ENCODE data around the gene GSTA2.

The GSTA2 gene

GRCh38 chr6:52746213-52746612, 17.1 kb downstream of the GSTA2 start:
- no peak for DNase-seq (ENCODE audit: low read depth, low spot score)
- no peak overlapping the region for H3K4me3 ChIP-seq (ENCODE audit: low read depth, low read length)
- in situ Hi-C loops (cut with HindIII; ENCODE audit: low sequenced_read_pairs), result no loop called here
- TF ChIP-seq, protein P1, sequence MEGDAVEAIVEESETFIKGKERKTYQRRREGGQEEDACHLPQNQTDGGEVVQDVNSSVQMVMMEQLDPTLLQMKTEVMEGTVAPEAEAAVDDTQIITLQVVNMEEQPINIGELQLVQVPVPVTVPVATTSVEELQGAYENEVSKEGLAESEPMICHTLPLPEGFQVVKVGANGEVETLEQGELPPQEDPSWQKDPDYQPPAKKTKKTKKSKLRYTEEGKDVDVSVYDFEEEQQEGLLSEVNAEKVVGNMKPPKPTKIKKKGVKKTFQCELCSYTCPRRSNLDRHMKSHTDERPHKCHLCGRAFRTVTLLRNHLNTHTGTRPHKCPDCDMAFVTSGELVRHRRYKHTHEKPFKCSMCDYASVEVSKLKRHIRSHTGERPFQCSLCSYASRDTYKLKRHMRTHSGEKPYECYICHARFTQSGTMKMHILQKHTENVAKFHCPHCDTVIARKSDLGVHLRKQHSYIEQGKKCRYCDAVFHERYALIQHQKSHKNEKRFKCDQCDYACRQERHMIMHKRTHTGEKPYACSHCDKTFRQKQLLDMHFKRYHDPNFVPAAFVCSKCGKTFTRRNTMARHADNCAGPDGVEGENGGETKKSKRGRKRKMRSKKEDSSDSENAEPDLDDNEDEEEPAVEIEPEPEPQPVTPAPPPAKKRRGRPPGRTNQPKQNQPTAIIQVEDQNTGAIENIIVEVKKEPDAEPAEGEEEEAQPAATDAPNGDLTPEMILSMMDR (IDR thresholded peaks at IDR 0.05; ENCODE audit: low read depth, low read length), result no peak

- in situ Hi-C loops (cut with HindIII; ENCODE audit: low sequenced_read_pairs), result no loop called here
- TF ChIP-seq, protein P1 (IDR thresholded peaks at IDR 0.05; ENCODE audit: low read depth, low read length), result no peak
- DNase-seq (ENCODE audit: low read depth, low spot score), result no peak
- no peak overlapping the region for H3K4me3 ChIP-seq (ENCODE audit: low read depth, low read length)
Observed at GRCh38 chr6:52745764-52746201, 17.5 kb downstream of the GSTA2 start.

DNA sequence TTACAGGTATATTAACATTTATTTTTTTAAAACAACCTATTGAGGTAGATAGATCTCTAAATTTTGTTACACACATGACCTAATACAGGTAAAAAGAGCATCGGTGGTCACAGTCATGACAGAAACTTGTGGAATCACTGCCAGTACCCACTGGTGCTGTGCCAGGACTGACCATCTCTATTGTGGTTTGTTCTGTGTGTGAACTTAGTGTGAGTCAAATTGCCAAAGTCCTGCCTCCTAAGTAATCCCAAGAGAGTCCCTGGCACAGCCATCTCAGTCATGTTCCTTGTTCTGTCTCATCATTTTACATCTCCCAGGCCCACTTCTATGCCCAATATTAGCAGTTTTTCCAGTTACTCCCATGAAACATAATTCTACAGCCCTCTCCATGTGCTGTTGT, 21.4 kb downstream of the GSTA2 start:
- H3K4me3 ChIP-seq (ENCODE audit: low read depth, low read length), result no peak overlapping the region
- no peak for DNase-seq (ENCODE audit: low read depth, low spot score)
- TF ChIP-seq, protein P1 (IDR thresholded peaks at IDR 0.05; ENCODE audit: low read depth, low read length), result no peak
- in situ Hi-C loops (cut with HindIII; ENCODE audit: low sequenced_read_pairs), result no loop called here

DNA sequence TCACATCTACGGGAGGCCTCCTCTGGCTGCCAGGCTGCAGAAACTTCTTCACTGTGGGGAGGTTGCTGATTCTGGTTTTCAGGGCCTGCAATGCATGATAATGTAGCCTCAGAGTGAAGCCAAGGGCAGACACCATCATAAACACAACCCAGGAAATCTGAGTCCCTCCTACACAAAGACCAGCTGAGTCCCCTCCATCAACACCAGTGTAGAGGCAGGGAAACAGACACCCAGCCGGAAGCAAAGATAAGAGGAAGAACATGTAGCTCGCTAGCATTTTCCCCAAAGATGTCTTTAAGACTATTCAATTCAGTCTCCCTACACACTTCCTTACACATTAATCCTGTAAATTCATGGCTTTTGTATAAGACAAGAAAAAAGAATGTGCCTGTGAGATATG, 23.6 kb downstream of the GSTA2 start:
- no peak overlapping the region for H3K4me3 ChIP-seq (ENCODE audit: low read depth, low read length)
- in situ Hi-C loops (cut with HindIII; ENCODE audit: low sequenced_read_pairs), result no loop called here
- TF ChIP-seq, protein P1 (IDR thresholded peaks at IDR 0.05; ENCODE audit: low read depth, low read length), result no peak
- no peak for DNase-seq (ENCODE audit: low read depth, low spot score)

GRCh38 chr6:52739134-52739533, 24.1 kb downstream of the GSTA2 start:
- no peak for DNase-seq (ENCODE audit: low read depth, low spot score)
- TF ChIP-seq, protein P1 (IDR thresholded peaks at IDR 0.05; ENCODE audit: low read depth, low read length), result no peak
- H3K4me3 ChIP-seq (ENCODE audit: low read depth, low read length), result no peak overlapping the region
- in situ Hi-C loops (cut with HindIII; ENCODE audit: low sequenced_read_pairs), result no loop called here

DNA sequence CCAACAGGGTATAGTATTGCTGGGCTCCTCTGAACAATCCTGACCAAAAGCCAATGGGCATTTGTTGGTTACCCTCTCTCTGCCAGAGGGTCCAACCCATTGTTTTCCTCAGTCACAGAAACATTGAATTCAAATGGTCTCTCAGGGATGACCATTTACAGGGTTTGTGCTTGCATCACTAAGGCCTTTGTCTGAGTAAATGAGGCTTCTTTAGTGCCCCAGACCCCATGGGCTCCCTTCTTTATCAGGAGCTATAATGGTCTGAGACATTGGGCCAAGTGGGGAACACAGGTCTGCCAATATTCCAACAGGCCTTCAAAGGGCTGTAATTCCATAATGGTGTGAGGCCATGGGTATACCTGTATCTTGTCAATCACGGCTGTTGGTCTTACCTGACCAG, 27.1 kb downstream of the GSTA2 start:
- TF ChIP-seq, protein P1 (IDR thresholded peaks at IDR 0.05; ENCODE audit: low read depth, low read length), result no peak
- no peak for DNase-seq (ENCODE audit: low read depth, low spot score)
- in situ Hi-C loops (cut with HindIII; ENCODE audit: low sequenced_read_pairs), result no loop called here
- no peak overlapping the region for H3K4me3 ChIP-seq (ENCODE audit: low read depth, low read length)

DNA sequence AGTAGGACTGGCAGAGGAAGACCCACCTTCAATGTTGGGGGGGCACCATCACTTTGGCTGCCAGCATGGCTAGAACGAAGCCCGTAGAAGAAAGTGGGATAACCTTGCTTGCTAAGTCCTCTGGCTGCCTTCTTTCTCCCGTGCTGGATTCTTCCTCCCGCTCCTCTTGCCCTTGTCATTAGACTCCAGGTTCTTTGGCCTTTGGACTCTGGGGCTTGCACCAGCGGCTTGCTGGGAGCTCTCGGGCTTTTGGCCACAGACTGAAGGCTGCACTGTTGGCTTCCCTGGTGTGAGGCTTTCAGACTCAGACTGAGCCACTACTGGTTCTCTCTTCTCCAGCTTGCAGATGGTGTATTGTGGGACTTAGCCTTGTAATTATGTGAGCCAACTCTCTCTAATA, 28.2 kb downstream of the GSTA2 start:
- TF ChIP-seq, protein P1 (IDR thresholded peaks at IDR 0.05; ENCODE audit: low read depth, low read length), result no peak
- no peak overlapping the region for H3K4me3 ChIP-seq (ENCODE audit: low read depth, low read length)
- in situ Hi-C loops (cut with HindIII; ENCODE audit: low sequenced_read_pairs), result no loop called here
- no peak for DNase-seq (ENCODE audit: low read depth, low spot score)
